Body of pancreas (tissue), 4 donors: Measurements from ENCODE around the gene OR51L1.

Experiments
- CTCF ChIP-seq, 7 experiments: fragments of 450-650 bp in 4 of 7; fragments of 200-600 bp in 3 of 7; sonication (generic) in 3 of 7; IDR thresholded peaks; one replicate each; pipeline ENCODE4 v1.5.1; 2016 to 2019; ENCODE audit warnings: antibody characterized with exemption in 7 of 7
- POLR2A ChIP-seq, 3 donors: fragments of 450-650 bp; IDR thresholded peaks; one replicate each; pipeline ENCODE4 v1.6.1; 2016; ENCODE audit warnings: antibody characterized with exemption in 3 of 3, mild to moderate bottlenecking in 2 of 3

- TF ChIP-seq CTCF (IDR thresholded peaks at IDR 0.05): no peak
- no peak for TF ChIP-seq POLR2A (IDR thresholded peaks at IDR 0.05)
These were observed 47.1 kb upstream of the OR51L1 start, which contains the start of gene OR51A4 for GRCh38 chr11:4947505-4947904.
